Measurements from ENCODE around the gene DNAJB4.

The DNAJB4 gene

GRCh38 chr1:77972080-77972479 is 32.7 kb upstream of the DNAJB4 start:
- Histone ChIP-seq H3K79me2 (ENCODE audit: insufficient read depth, low read depth) (peaks cover 95% of the 10 kb centered on the region), H3K4me1 (ENCODE audit: low read depth, poor library complexity, severe bottlenecking) (peaks cover 31% of the 10 kb centered on the region), H2AFZ (ENCODE audit: low read depth) (no peak overlapping the region), H3K36me3 (ENCODE audit: insufficient read depth) (peaks cover 10% of the 10 kb centered on the region; the same call in 1 of the 2 replicates), H3K27me3 (ENCODE audit: insufficient read depth, low read depth) (no peaks in the 10 kb centered on the region), H4K20me1 (ENCODE audit: insufficient read depth) (peaks cover 42% of the 10 kb centered on the region), H3K9ac (no peak overlapping the region), H3K4me3 (IDR thresholded peaks at IDR 0.05; ENCODE audit: insufficient read depth, low read depth, low read length) (no peak overlapping the region), H3K27ac (no peak overlapping the region), H3K4me2 (no peak overlapping the region)
- TF ChIP-seq CTCF (conservative IDR thresholded peaks at IDR 0.05; ENCODE audit: low read depth, low read length): no peak

- H3K4me1 ChIP-seq (ENCODE audit: low read depth, poor library complexity, severe bottlenecking): peaks cover 38% of the 10 kb centered on the region
- H3K27ac ChIP-seq: no peak overlapping the region
- no peaks in the 10 kb centered on the region for H3K27me3 ChIP-seq (ENCODE audit: insufficient read depth, low read depth)
- H2AFZ ChIP-seq (ENCODE audit: low read depth): no peak overlapping the region
- H3K9ac ChIP-seq: no peak overlapping the region
- TF ChIP-seq CTCF (conservative IDR thresholded peaks at IDR 0.05; ENCODE audit: low read depth, low read length): no peak
- H3K79me2 ChIP-seq (ENCODE audit: insufficient read depth, low read depth): peaks cover 94% of the 10 kb centered on the region
- peaks cover 7% of the 10 kb centered on the region; the same call in 1 of the 2 replicates for H3K36me3 ChIP-seq (ENCODE audit: insufficient read depth)
- peak overlapping the region; percentile 66 for H3K4me2 ChIP-seq
- no peak overlapping the region for H3K4me3 ChIP-seq (IDR thresholded peaks at IDR 0.05; ENCODE audit: insufficient read depth, low read depth, low read length)
- H4K20me1 ChIP-seq (ENCODE audit: insufficient read depth): peaks cover 47% of the 10 kb centered on the region
Observed at GRCh38 chr1:77975386-77975785, 29.4 kb upstream of the DNAJB4 start.

- H3K4me3 ChIP-seq (IDR thresholded peaks at IDR 0.05; ENCODE audit: insufficient read depth, low read depth, low read length): no peak overlapping the region
- no peak overlapping the region for H2AFZ ChIP-seq (ENCODE audit: low read depth)
- H3K36me3 ChIP-seq (ENCODE audit: insufficient read depth): 0 out of 2 replicates have a peak, but pooled peaks cover 7% of the 10 kb centered on the region
- no peak overlapping the region for H3K9ac ChIP-seq
- no peak overlapping the region for H3K27ac ChIP-seq
- peaks cover 44% of the 10 kb centered on the region for H4K20me1 ChIP-seq (ENCODE audit: insufficient read depth)
- no peak for TF ChIP-seq CTCF (conservative IDR thresholded peaks at IDR 0.05; ENCODE audit: low read depth, low read length)
- peaks cover 42% of the 10 kb centered on the region for H3K4me1 ChIP-seq (ENCODE audit: low read depth, poor library complexity, severe bottlenecking)
- no peaks in the 10 kb centered on the region for H3K27me3 ChIP-seq (ENCODE audit: insufficient read depth, low read depth)
- H3K4me2 ChIP-seq: peak overlapping the region; percentile 66
- H3K79me2 ChIP-seq (ENCODE audit: insufficient read depth, low read depth): peaks cover 94% of the 10 kb centered on the region
Observed at GRCh38 chr1:77975907-77976306, 28.8 kb upstream of the DNAJB4 start.

- no peak for TF ChIP-seq CTCF (conservative IDR thresholded peaks at IDR 0.05; ENCODE audit: low read depth, low read length)
- H3K36me3 ChIP-seq (ENCODE audit: insufficient read depth): 0 out of 2 replicates have a peak, but pooled peaks cover 7% of the 10 kb centered on the region
- H2AFZ ChIP-seq (ENCODE audit: low read depth): no peak overlapping the region
- no peaks in the 10 kb centered on the region for H3K27me3 ChIP-seq (ENCODE audit: insufficient read depth, low read depth)
- no peak overlapping the region for H3K27ac ChIP-seq
- peaks cover 42% of the 10 kb centered on the region for H3K4me1 ChIP-seq (ENCODE audit: low read depth, poor library complexity, severe bottlenecking)
- peaks cover 40% of the 10 kb centered on the region for H4K20me1 ChIP-seq (ENCODE audit: insufficient read depth)
- H3K4me2 ChIP-seq: peak overlapping the region; percentile 66
- peaks cover 94% of the 10 kb centered on the region for H3K79me2 ChIP-seq (ENCODE audit: insufficient read depth, low read depth)
- H3K9ac ChIP-seq: no peak overlapping the region
- no peak overlapping the region for H3K4me3 ChIP-seq (IDR thresholded peaks at IDR 0.05; ENCODE audit: insufficient read depth, low read depth, low read length)
Observed at GRCh38 chr1:77976433-77977076, 28.2 kb upstream of the DNAJB4 start.

Data from KMS-11 (cell line).